Stimulated activated CD8-positive, alpha-beta memory T cell treated with anti-CD3 and anti-CD28 coated beads, Interleukin-12 subunit alpha, Interleukin-12 subunit beta, amount 100 ng/mL, for 24 hours (primary cell): ENCODE measurements around the gene SIK3.

ENCODE experiments used
- DNase-seq: peaks from one replicate; pipeline ENCODE4 v3.0.0-alpha.2; 2020; ENCODE audit errors: extremely low read depth

The SIK3 gene

DNA sequence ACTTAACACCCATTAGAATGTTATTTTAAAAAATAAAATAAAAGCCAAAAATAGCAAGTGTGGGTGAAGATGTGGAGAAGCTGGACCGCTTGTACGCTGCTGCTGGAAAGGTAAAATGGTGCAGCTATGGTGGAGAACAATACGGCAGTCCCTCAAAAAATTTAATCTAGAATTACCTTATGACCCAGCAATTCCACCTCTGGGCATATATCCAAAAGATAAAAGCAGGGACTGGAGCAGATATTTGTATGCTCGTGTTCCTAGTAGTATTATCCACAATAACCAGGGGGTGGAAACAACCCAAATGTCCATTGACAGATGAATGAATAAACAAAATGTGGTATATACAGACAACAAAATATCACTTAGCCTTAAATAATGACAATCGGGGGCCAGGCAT lies 300.4 kb downstream of the SIK3 start:
- no peak for DNase-seq

DNA sequence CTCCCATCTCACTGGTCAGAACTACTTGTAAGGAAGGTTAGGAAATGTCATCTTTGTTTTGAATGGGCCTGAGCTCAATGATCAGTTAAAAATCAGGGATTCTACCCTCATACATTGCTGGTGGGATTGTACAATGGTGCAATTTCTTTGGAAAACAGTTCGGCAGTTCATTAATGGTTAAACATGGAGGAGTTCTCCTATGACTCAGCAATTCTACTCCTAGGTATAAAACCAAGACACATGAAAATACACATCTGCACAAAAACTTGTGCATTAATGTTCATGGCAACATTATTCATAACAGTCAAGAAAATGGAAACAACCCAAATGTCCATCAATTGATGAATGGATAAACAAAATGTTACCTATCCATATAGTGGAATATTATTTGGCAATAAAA lies 301.7 kb downstream of the SIK3 start:
- no peak for DNase-seq

DNA sequence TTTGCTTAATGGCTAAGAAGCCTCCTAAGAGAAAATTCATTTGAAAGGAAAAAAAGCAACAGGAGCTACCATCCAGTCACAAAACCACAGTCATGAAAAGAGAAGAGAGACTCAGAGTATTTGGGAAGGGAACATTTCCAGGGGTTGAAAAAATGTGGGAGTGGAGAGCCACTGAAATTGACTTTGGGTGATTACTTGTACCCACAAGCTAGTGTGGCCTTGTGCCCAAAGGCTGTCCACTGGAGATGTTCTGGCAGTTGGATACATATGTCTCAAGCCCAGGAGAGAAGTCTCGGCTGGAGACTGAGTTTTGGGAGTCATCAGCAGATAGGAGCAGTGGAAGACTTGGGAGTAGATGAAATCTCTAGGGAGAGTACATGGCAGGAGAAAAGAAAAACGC lies 303.4 kb downstream of the SIK3 start:
- no peak for DNase-seq

DNA sequence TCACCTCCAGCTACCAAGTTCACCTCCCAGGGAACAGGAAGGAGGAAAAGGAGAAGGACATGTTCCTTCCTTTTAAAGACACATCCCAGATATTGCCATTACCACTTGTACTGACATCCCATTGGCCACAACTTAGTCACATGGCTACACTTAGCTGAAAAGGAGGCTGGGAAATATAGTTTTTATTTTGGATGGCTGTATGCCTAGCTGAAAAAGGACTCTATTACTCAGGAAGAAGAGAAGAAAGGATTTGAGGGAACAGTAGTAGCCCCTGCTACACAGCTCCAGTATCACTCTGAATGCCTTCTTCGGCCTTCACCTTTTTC lies 304.5 kb downstream of the SIK3 start:
- no peak for DNase-seq
